Activated B cell treated with CpG ODN at 0.5 μM for 24 hours (primary cell): Measurements from ENCODE around the gene HDAC4. TPM values are rescaled to one million over a fixed set of nuclear protein-coding genes. Genes with fewer than 3 reads are reported as not detected.

ENCODE experiments used
- ATAC-seq: fragments of 200-7000 bp; cut with Tn5 transposase; one replicate; pipeline ENCODE4 v1.10.0; 2021; ENCODE audit warnings: low read depth, mild to moderate bottlenecking, moderate library complexity
- CTCF ChIA-PET: fragments of 350-600 bp; sonication (Branson Sonifier 250); formaldehyde crosslinking; loops from one replicate; lab custom pipeline; 2021; ENCODE audit warnings: antibody characterized with exemption; lab: Charles Lee
- POLR2A ChIA-PET: fragments of 350-600 bp; sonication (Branson Sonifier 250); formaldehyde crosslinking; loops from one replicate; lab custom pipeline; 2021; ENCODE audit warnings: antibody characterized with exemption; lab: Charles Lee
- DNase-seq: peaks from one replicate; pipeline ENCODE4 v3.0.0; 2022
- H3K27ac Mint-ChIP-seq: one replicate; pipeline ENCODE4 v1.8.0; 2020; ENCODE audit warnings: mixed read lengths
- H3K27me3 Mint-ChIP-seq: one replicate; pipeline ENCODE4 v1.8.0; 2021; ENCODE audit warnings: mixed read lengths
- H3K36me3 Mint-ChIP-seq: one replicate; pipeline ENCODE4 v1.8.0; 2021; ENCODE audit warnings: low read depth, mixed read lengths
- H3K4me1 Mint-ChIP-seq: one replicate; pipeline ENCODE4 v1.8.0; 2021; ENCODE audit warnings: mixed read lengths
- H3K4me3 Mint-ChIP-seq: one replicate; pipeline ENCODE4 v1.8.0; 2020; ENCODE audit warnings: mild to moderate bottlenecking, mixed read lengths
- H3K9me3 Mint-ChIP-seq: one replicate; pipeline ENCODE4 v1.8.0; 2020; ENCODE audit warnings: mixed read lengths
- intact Hi-C: fragments of 100-400 bp; cut with micrococcal nuclease; formaldehyde crosslinking; loops from one replicate; pipeline ENCODE4 v1.15.1; 2024
- total RNA-seq: library from RNA; stranded (reverse); gene quantifications from 2 replicates; pipeline ENCODE4 v1.2.3, GENCODE V29; 2022
- TF ChIP-seq, protein P1 (sequence below): fragments of 200-600 bp; IDR thresholded peaks from one replicate; pipeline ENCODE4 v1.8.0; 2022; ENCODE audit warnings: antibody characterized with exemption, mild to moderate bottlenecking

The HDAC4 gene
- total RNA-seq, 1 donor from 2014 or later = 31.9 TPM

DNA sequence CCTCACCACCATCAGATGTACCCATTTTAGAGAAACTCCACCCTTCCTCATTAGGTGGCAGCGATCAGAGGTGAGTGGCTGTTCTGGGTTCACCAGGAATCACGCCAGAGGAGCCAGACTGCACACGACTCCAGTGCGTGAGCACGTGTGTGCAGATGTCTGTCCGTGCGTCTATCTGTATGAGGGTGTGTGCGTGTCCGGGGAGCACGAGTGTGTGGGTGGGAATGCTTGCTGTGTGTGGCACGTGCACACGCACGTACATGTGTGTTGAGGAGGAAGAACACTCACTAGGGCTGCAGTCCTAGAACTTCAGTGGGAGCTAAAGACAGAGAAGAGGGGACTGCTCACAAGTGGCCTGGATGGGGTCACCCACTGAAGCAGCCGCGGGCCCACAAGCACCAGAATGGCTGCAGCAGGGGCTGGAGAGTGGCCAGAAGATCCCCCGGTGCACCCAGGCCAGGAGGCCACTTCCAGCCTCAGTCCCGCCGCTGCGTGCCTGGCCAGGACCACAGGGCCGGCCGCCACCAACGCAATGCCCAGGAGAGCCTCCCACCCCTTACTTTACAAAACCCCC is 13.9 kb downstream of the HDAC4 start:
- Mint-ChIP-seq H3K36me3 (peaks cover 13% of the 10 kb centered on the region), H3K27ac (no peak overlapping the region), H3K4me1 (peaks cover 14% of the 10 kb centered on the region), H3K4me3 (no peak overlapping the region), H3K9me3 (peaks cover 2% of the 10 kb centered on the region), H3K27me3 (no peaks in the 10 kb centered on the region)
- CTCF ChIA-PET = interaction anchor here (0.5 kb wide), 1 partner anchor 137 kb away, joined by 3 read pairs; no protein-coding TSS in a partner anchor
- POLR2A ChIA-PET = no interaction called here
- ATAC-seq = no peak
- no peak for DNase-seq
- TF ChIP-seq, protein P1, sequence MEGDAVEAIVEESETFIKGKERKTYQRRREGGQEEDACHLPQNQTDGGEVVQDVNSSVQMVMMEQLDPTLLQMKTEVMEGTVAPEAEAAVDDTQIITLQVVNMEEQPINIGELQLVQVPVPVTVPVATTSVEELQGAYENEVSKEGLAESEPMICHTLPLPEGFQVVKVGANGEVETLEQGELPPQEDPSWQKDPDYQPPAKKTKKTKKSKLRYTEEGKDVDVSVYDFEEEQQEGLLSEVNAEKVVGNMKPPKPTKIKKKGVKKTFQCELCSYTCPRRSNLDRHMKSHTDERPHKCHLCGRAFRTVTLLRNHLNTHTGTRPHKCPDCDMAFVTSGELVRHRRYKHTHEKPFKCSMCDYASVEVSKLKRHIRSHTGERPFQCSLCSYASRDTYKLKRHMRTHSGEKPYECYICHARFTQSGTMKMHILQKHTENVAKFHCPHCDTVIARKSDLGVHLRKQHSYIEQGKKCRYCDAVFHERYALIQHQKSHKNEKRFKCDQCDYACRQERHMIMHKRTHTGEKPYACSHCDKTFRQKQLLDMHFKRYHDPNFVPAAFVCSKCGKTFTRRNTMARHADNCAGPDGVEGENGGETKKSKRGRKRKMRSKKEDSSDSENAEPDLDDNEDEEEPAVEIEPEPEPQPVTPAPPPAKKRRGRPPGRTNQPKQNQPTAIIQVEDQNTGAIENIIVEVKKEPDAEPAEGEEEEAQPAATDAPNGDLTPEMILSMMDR = no peak
- intact Hi-C loops = no loop called here

DNA sequence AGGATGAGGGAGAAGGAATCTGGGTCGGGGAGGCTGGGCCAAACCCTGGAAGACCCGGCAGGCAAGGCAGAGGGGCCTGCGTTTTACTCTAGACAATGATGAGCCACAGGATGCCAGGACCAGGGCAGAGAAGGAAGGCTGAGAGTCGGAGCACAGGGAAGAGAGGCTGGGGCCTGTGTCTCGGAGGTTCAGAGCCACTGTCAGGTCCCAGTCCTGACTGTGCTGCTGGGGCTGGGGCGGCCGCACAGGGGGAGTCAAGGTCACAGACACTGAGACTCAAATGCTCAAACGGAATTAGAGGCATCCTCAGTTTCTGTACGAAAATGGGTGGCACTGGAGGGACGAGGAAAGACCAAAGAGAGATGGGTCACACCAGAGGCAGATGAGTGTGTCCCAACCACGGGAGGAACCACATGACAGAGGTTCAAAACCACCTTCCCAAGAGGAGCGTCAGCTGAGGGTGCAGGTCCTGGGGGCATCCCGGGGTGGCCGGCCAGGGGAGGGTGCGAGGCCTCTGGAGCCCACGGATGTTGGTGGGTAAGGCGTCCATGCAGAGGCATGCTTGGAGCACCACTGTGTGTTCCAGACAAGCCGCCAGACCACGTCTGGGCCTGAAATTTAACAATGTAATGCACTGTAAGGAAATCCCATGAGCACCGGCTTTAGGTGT is 14.7 kb downstream of the HDAC4 start:
- Mint-ChIP-seq H3K27me3 (no peaks in the 10 kb centered on the region), H3K4me3 (no peak overlapping the region), H3K36me3 (peaks cover 13% of the 10 kb centered on the region), H3K27ac (no peak overlapping the region), H3K4me1 (peaks cover 22% of the 10 kb centered on the region), H3K9me3 (peaks cover 2% of the 10 kb centered on the region)
- ChIA-PET POLR2A (interaction anchor here (0.6 kb wide), 1 partner anchor 15 kb away, joined by 3 read pairs; the partner anchor contains the start of gene HDAC4), CTCF (interaction anchor here (0.5 kb wide), 1 partner anchor 136 kb away, joined by 3 read pairs; no protein-coding TSS in a partner anchor)
- ATAC-seq = no peak
- DNase-seq = peak; percentile 7
- intact Hi-C loops = no loop called here
- TF ChIP-seq, protein P1 = no peak

DNA sequence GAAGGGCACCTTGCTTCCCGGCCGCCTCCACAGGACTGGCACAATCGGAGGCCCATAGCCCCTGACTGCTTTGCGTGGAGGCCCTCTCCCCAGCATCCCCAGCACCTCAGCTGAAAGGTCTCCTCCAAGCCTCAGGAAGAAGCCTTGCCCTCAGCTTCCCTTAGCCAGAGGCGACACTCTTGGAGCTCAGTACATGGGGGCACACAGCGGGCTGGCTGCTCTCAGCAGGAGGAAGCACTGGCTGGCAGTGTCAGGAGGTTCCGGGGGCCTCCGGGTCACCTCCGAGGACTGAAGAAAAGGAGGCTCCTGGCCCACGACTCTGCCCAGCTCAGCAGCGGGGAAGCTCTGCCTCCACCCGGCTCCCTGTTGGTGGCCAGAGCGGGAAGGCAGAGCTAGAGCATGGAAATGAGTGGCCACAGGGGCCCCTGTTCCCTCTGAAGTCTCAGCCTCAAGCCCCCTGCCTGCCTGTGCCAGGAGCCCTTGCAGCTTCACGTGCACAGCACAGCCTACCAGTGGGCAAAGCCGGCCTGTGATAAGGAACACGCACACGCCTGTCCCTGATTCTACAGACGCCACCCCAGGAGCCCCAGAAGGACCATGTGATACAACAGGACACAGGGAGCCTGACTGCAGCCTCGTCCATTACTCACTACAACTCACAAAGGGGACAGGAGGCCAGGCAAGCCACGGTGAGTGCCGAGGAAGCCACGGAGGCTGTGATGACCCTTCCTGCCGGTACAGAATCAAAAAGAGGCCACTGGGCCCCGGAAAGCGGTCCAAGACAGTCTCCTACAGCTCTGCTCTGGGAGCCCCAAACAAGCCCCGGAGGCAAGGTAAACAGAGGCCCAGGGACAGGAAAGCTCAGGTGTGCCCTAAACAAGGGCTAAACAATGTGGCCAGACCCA is 15.5 kb downstream of the HDAC4 start:
- CTCF ChIA-PET = no interaction called here
- Mint-ChIP-seq H3K9me3 (peaks cover 2% of the 10 kb centered on the region), H3K4me1 (peaks cover 29% of the 10 kb centered on the region), H3K4me3 (no peak overlapping the region), H3K36me3 (peaks cover 13% of the 10 kb centered on the region), H3K27ac (no peak overlapping the region), H3K27me3 (no peaks in the 10 kb centered on the region)
- ATAC-seq (no peak), DNase-seq (peak; percentile 8)
- intact Hi-C loops = no loop called here
- TF ChIP-seq, protein P1 = no peak
- POLR2A ChIA-PET = interaction anchor here (0.6 kb wide), 1 partner anchor 16 kb away, joined by 3 read pairs; the partner anchor contains the start of gene HDAC4

DNA sequence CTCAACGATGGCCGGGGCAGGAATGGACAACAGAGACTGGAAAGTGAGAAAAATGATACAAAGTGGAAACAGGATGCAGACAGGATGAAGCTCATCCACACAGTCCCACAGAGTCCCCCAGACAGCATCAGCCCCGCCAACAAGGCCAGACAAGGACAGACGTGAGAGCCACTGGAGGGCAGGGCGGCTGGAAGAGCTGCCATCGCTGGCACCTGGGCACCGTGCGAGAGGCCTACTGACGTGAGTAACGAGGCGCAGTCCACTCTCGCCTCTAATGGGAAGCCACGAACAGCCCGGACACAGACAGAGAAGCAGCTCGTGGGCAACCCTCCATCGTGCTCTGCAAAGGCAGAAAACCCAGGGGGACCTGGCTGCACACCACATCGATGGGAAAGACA is 17.1 kb downstream of the HDAC4 start:
- Mint-ChIP-seq H3K27me3 (no peaks in the 10 kb centered on the region), H3K4me1 (peaks cover 42% of the 10 kb centered on the region), H3K4me3 (no peak overlapping the region), H3K27ac (no peak overlapping the region), H3K36me3 (peaks cover 7% of the 10 kb centered on the region), H3K9me3 (no peaks in the 10 kb centered on the region)
- intact Hi-C loops = loop anchor here (5.0 kb wide), 1 partner anchor 81 kb away; no protein-coding TSS in a partner anchor
- ChIA-PET POLR2A (interaction anchor here (0.6 to 1.2 kb wide), 3 partner anchors 13 to 17 kb away, joined by 3 to 6 read pairs (median 3); partner anchors contain the start of gene HDAC4), CTCF (interaction anchor here (0.7 kb wide), 1 partner anchor 1789 kb away, joined by 3 read pairs; no protein-coding TSS in a partner anchor)
- ATAC-seq (no peak), DNase-seq (peak; percentile 10)
- TF ChIP-seq, protein P1 = no peak
